ENCODE measurements around the gene FGD1. TPM values are rescaled to one million over a fixed set of nuclear protein-coding genes. Genes with fewer than 3 reads are reported as not detected.

Gene FGD1
- total and polyA plus RNA-seq, 2 donors (not counting 3 experiments of a cell fraction or from before 2014, with no cell fraction given), result 6.3 to 19.6 TPM

DNA sequence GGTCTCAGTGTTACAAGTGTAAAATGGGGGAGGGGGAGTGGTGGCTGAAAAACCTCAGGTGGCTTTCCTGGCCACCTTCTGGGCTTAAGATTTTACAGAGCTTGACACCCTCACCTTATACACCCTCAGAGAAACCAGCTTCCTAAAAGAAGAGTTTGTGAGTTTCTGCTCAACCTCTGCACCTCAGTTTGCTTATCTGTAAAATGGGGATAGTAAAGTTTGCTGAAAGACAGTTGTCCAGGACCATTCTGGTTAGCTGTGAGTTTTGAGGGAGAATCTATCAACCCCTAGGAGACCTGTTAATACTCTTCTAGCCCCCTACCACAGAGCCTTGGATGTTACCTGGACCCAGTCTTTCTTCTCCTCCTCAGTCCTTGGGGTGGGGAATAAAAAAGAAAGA lies 46.1 kb downstream of the FGD1 start:
- Histone ChIP-seq H2AFZ (ENCODE audit: low read depth, low read length) (no peak overlapping the region), H3K4me1 (ENCODE audit: control insufficient read depth, extremely low read depth, insufficient read depth, low read length) (no peaks in the 10 kb centered on the region), H3K9me1 (replicated peaks; ENCODE audit: control insufficient read depth, extremely low read depth, insufficient read depth, low read length) (no peaks in the 10 kb centered on the region), H3K27me3 (ENCODE audit: control insufficient read depth in 2 of 2, insufficient read depth in 2 of 2, low read length in 2 of 2) (no peaks in the 10 kb centered on the region), H3K36me3 (ENCODE audit: control insufficient read depth in 2 of 2, extremely low read depth in 1 of 2, insufficient read depth in 2 of 2, low read length in 2 of 2) (peaks cover 0 to 8% of the 10 kb centered on the region in 2 experiments), H3K4me2 (ENCODE audit: insufficient read depth, low read length) (no peak overlapping the region), H3K9me3 (replicated peaks; ENCODE audit: control insufficient read depth, insufficient read depth, low read length) (no peaks in the 10 kb centered on the region), H4K20me1 (replicated peaks; ENCODE audit: control insufficient read depth, extremely low read depth, insufficient read depth, low read length) (no peaks in the 10 kb centered on the region), H3K79me2 (ENCODE audit: control insufficient read depth, insufficient read depth, low read length) (no peaks in the 10 kb centered on the region), H3K9ac (replicated peaks; ENCODE audit: extremely low read depth, insufficient read depth, low read length) (no peak overlapping the region), H3K4me3 (replicated peaks in 1 of 3; ENCODE audit: insufficient read depth in 1 of 3, low read depth in 1 of 3, low read length in 3 of 3) (no peak overlapping the region), H3K27ac (ENCODE audit: insufficient read depth, low read depth, low read length) (no peak overlapping the region)
- dilution Hi-C loops (cut with MboI; ENCODE audit: extremely low pct_ligation_motif_present, low sequenced_read_pairs) (no loop called here), intact Hi-C loops (cut with micrococcal nuclease) (loop anchor here (10.0 kb wide), 3 partner anchors 95 to 355 kb away; partner anchors contain the start of genes MAGED2 and WNK3)
- CTCF ChIA-PET, result no interaction called here
- FAIRE-seq (no peak), DNase-seq (ENCODE audit: low read depth, low spot score) (no peak)
- POLR2A ChIA-PET, result interaction anchor here (0.6 kb wide), 1 partner anchor 58 kb away, joined by 3 read pairs; no protein-coding TSS in a partner anchor
- TF ChIP-seq GATA2 (IDR thresholded peaks at IDR 0.05; ENCODE audit: insufficient read depth, insufficient read length, low read depth, low read length), result no peak
- TF ChIP-seq POLR2A (IDR thresholded peaks at IDR 0.05; ENCODE audit: low read depth, low read length), result no peak
- TF ChIP-seq EZH2 (IDR thresholded peaks at IDR 0.05; ENCODE audit: borderline replicate concordance, low read depth, low read length, severe bottlenecking), result no peak
- TF ChIP-seq MYC (IDR thresholded peaks at IDR 0.05; ENCODE audit: low read depth, low read length), result no peak
- TF ChIP-seq, protein P1, sequence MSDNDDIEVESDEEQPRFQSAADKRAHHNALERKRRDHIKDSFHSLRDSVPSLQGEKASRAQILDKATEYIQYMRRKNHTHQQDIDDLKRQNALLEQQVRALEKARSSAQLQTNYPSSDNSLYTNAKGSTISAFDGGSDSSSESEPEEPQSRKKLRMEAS (IDR thresholded peaks at IDR 0.05; ENCODE audit: insufficient read depth, insufficient read length), result no peak
- no peak for TF ChIP-seq CTCF (IDR thresholded peaks at IDR 0.05; ENCODE audit: extremely low read depth in 1 of 2, insufficient read depth in 1 of 2, low read depth in 1 of 2, low read length in 2 of 2)
- no peak for TF ChIP-seq JUN (IDR thresholded peaks at IDR 0.05; ENCODE audit: borderline replicate concordance, insufficient read depth, insufficient read length, low read depth)
- TF ChIP-seq FOS (IDR thresholded peaks at IDR 0.05; ENCODE audit: borderline replicate concordance, insufficient read depth, low read length), result no peak
- no peak for TF ChIP-seq POLR2AphosphoS5 (IDR thresholded peaks at IDR 0.05; ENCODE audit: insufficient read depth, low read depth, low read length)
- no TSS peak for BruUV-seq (replicated peaks)

Measured in endothelial cell of umbilical vein (primary cell).